Stimulated activated CD4-positive, alpha-beta T cell treated with anti-CD3 and anti-CD28 coated beads, Interleukin-2, amount 100 ng/mL, for 48 hours (primary cell): ENCODE data around the gene GNAO1.

Source experiments
- DNase-seq, 2 donors: peaks; one replicate each; pipeline ENCODE4 v3.0.0-alpha.2; 2020

Gene GNAO1

GRCh38 chr16:56337131-56337857 is 146.0 kb downstream of the GNAO1 start:
- DNase-seq: no peak

DNA sequence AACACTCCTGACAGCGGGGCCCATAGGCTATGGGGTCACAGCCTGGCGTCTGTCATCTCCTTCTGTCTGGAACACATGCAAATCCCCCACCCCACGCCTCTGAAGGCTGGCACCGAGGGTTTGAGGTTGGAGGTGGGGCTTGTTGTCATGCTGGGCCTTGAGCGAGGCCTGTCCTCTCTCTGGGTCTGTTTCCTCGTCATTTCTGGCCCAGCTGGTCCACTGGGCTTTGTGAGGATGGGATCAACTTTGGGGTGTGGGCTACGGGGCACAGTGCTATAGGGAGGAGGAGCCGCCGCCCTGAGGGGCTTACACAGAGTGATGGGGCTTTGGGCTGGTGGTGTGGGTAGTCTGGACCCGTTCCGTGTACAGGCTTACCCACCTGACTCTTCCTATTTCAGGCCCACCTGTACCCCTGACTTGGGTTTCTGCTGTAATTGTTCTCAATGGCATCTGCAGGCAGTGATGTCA is 146.6 kb downstream of the GNAO1 start:
- no peak for DNase-seq

- DNase-seq: no peak
Observed at GRCh38 chr16:56338566-56339318, 147.5 kb downstream of the GNAO1 start.

- DNase-seq: no peak
Observed at GRCh38 chr16:56339431-56340195, 148.3 kb downstream of the GNAO1 start.

GRCh38 chr16:56340416-56340815 is 149.1 kb downstream of the GNAO1 start:
- no peak for DNase-seq

DNA sequence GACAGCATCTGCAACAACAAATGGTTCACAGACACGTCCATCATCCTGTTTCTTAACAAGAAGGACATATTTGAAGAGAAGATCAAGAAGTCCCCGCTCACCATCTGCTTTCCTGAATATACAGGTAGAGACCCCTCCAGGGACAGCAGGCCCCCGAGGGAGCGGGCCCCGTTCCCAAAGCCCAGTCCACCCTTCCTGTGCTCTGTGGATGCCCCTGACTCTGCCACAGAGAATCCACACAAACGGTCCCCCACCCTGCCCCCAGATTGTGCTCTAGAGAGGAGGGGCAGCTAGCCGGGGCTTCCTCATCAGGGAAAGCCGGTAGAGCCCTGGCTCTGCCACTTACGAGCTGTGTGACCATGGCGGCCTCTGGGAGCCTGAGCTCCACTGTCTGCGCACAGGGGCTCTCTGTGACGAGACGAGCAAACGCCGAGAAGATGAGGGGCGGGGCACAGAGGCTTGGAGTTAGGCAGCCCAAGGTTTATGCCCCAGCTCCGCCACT is 149.6 kb downstream of the GNAO1 start:
- DNase-seq: no peak

DNA sequence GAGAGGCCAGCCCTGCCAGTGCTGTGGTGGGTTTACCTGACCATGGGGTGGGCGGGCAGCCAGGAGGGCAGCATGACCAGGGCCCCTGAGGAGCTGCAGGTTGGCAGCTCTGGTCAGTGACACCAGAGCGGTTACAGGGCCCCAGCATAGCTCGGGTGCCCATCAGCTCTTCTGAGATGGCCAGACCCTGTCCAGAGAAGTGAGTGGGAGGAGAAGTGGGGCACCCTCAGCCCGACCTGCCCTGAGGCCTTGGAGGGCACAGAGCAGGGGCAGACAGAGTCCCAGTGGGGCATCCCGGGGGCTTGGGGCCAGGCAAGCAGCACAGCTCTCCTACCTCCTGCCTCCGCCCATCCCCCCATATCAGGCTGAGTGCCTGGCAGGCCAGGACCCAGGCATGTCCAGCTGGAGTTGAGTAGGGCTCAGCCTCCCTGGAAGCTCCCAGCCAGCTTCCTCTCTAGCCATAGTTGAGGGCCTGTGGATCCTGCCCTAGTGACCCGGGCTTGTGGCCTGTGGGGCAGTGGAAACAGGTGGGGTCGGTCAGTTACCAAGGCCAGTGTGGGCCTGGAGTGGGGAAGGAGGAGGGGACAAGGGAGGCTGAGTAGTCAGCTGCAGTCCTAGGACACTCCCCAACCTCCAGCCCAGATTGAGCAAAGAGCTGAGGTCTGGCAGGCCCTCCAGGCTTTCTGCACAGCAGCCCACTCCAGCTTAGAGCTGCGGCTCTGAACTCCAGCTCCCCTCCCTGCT is 150.5 kb downstream of the GNAO1 start:
- DNase-seq: no peak

- DNase-seq: no peak
Observed at GRCh38 chr16:56343661-56344517, 152.6 kb downstream of the GNAO1 start.

GRCh38 chr16:56344518-56345405 is 153.5 kb downstream of the GNAO1 start:
- DNase-seq: no peak

DNA sequence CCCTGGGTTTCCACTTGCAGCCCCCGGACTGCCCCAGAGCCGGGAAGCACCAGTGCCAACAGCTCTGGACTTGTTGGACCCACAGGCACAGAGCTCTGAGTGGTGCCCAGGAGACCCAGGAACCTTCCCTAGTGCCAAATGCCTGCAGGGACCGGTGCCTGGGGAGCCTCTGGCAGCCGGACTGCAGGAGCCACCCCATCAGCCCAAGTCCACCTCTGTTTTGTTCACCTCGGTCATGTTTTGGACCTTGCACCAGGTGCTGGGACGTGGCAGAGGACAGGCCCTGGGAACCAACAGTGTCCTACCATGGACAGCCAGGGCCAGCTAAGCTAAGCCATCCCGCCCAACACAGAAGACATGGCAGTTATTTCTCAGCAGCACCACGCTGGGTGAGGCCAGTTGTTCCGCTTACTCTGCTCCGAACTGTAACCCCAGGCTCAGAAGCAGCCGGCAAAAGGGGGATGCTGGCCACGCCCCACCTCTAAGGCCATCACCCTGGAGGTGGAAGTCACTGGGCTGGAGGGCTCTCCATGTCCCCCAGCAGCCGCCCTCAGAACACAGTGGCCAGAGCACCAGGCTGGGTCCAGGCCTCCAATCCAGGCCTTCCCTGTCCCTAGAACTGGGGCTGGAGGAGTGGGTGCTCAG is 154.2 kb downstream of the GNAO1 start:
- no peak for DNase-seq

DNA sequence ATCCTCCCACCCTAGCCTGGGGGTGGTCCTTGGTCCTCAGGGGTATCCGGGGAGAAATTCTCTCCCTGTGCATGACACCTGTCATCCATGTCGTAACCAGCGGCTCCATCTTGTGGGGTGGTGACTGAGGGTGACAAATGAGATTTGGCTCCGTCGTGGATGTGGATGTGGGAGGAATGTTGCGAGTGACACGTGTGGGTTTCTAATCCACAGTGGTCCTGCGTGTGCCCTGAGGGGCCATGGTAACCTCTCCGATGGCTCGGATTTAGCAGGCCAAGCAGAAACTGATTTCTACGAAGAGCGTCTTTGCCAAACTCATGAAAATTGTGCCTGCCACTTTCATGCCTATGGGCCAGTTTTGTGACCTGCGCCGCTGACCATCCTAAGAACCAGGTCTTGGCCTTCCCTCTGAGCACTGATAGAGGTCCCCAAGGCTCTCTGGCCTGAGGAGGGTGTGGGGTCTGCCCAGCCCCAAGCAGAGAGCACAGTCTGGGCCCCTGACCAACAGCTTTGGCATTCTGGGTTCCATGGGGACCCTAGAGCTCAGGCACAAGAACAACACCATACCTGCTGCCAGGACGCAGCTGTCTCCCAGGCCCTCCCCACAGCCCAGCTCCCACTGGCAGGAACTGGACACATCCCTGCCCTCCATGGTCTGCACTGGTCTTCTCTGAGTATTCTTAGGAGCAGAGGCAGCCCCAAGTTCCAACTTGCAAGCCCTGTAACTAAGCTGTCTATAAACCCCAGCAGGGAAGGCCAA is 155.0 kb downstream of the GNAO1 start:
- no peak for DNase-seq

DNA sequence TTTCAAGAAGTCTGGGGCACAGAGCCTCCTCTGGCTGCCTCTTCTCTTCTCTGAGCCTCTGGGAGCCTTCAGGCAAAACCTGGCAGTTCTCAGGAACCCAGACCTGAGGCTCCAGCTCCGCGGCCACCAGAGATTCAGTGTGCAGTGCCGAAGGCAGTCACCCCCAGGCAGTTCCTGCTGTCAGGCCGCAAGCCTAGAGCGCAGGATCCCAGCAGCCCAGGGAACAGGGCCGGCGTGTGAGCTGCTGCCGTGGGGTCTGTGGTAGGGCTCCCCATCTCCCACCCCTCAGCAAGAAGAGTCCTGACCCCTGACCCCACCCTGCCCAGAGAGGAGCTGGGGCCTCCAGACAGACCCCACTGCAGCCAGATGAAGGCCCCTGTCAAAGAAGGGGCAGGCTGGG is 155.9 kb downstream of the GNAO1 start:
- no peak for DNase-seq

GRCh38 chr16:56347670-56348069 is 156.4 kb downstream of the GNAO1 start:
- DNase-seq: no peak

- DNase-seq: no peak
Observed at GRCh38 chr16:56348168-56349085, 157.1 kb downstream of the GNAO1 start.

DNA sequence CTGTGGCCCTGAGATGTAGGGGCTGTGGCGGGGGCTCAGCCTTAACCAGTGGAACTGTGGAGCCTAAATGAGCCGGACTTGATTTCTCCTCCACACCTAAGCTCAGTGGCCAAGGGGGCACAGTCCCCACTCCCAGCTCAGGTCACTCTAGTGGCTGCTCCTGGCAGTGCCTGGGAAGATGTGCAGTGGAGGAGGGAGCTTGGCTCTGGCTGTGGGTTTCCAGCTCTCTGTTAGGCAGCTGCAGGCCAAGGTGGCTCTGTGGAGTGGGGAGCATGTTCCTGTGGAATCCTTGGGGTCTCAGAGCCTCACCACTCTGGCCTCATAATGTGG is 157.8 kb downstream of the GNAO1 start:
- DNase-seq: no peak

DNA sequence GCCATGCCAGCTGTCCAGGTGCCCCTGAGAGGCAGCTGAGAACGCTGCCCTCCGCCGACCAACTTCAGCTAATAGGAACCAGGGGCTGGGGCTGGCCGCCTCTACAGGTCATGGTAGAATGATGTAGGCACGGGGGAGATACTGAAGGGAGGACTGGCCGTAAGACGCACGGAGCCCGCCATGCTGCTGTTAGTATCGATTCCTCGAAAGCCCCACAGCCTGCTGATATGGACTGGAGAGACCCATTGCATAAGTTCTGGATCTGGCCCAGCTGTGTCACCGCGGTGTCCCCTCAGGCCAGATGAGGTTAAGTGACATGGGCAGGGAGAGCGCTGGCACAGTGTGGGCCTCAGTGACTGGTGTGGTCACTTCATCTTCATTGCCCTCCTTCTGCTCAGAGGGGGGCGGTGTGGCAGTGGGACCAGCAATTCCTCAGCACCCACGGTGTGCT is 158.4 kb downstream of the GNAO1 start:
- no peak for DNase-seq

- DNase-seq: no peak
Observed at GRCh38 chr16:56350491-56351405, 159.5 kb downstream of the GNAO1 start.
